K562 (cell line): ENCODE results near the gene LY6G6F. TPM values are rescaled to one million over a fixed set of nuclear protein-coding genes. Genes with fewer than 3 reads are reported as not detected.

ENCODE experiments used
- BRCA1 ChIP-seq, 2 experiments: fragments of 450-650 bp in 1 of 2; sonication (generic) in 1 of 2; formaldehyde crosslinking in 1 of 2; IDR thresholded peaks; 2 replicates each; pipeline versions ENCODE4 v1.5.0 to v1.6.1; 2017 to 2020; ENCODE audit warnings: mild to moderate bottlenecking in 1 of 2, missing genetic modification reagents in 1 of 2
- CSDE1 ChIP-seq, 2 experiments: fragments of 450-650 bp; IDR thresholded peaks; 2 replicates each; pipeline ENCODE4 v1.6.1; 2016; ENCODE audit warnings: mild to moderate bottlenecking in 1 of 2
- ELF4 ChIP-seq: fragments of 450-650 bp; formaldehyde crosslinking; IDR thresholded peaks from 2 replicates; pipeline ENCODE4 v1.4.0; 2022; ENCODE audit warnings: missing genetic modification characterization
- EP400 ChIP-seq: fragments of 450-650 bp; IDR thresholded peaks from 2 replicates; pipeline ENCODE4 v1.6.1; 2017; ENCODE audit warnings: antibody characterized with exemption, mild to moderate bottlenecking, moderate library complexity
- ESRRB ChIP-seq: fragments of 250-450 bp; sonication (Bioruptor Pico); IDR thresholded peaks from 2 replicates; pipeline ENCODE4 v1.5.0; 2020; ENCODE audit warnings: mild to moderate bottlenecking, moderate library complexity, borderline replicate concordance
- ETV1 ChIP-seq: fragments of 450-650 bp; conservative IDR thresholded peaks from 2 replicates; pipeline ENCODE4 v1.6.1; 2016; ENCODE audit warnings: missing genetic modification characterization, control low read depth, low read depth, missing compliant biosample characterization
- GABPB1 ChIP-seq: sonication (generic); formaldehyde crosslinking; IDR thresholded peaks from 2 replicates; pipeline ENCODE4 v1.8.0; 2022; ENCODE audit warnings: mild to moderate bottlenecking, missing genetic modification reagents
- GATAD2A ChIP-seq: fragments of 450-650 bp; IDR thresholded peaks from 2 replicates; pipeline ENCODE4 v1.6.1; 2017
- GTF2A2 ChIP-seq: IDR thresholded peaks from 2 replicates; pipeline ENCODE4 v1.6.1; 2016; ENCODE audit warnings: mild to moderate bottlenecking, missing genetic modification characterization, missing compliant biosample characterization
- HMGN3 ChIP-seq: IDR thresholded peaks from 2 replicates; pipeline ENCODE4 v1.6.1; 2011; ENCODE audit warnings: borderline replicate concordance, low read depth, mild to moderate bottlenecking, mixed read lengths, low read length; ENCODE audit not compliant: insufficient read length; ENCODE audit errors: extremely low read depth
- MTA2 ChIP-seq: fragments of 450-650 bp; IDR thresholded peaks from 2 replicates; pipeline ENCODE4 v1.6.1; 2016; ENCODE audit warnings: low read depth
- POLR3G ChIP-seq: IDR thresholded peaks from 2 replicates; pipeline ENCODE4 v1.6.1; 2011; ENCODE audit not compliant: insufficient read length, insufficient replicate concordance; ENCODE audit errors: extremely low read depth
- RBM34 ChIP-seq: fragments of 200-400 bp; formaldehyde crosslinking; IDR thresholded peaks from 2 replicates; pipeline ENCODE4 v1.6.1; 2018; ENCODE audit warnings: low read length, borderline replicate concordance; ENCODE audit not compliant: insufficient read depth
- SIX5 ChIP-seq, 2 experiments: IDR thresholded peaks; 2 replicates each; pipeline ENCODE4 v1.6.1; 2011; ENCODE audit warnings: low read length in 2 of 2, borderline replicate concordance in 1 of 2, low read depth in 1 of 2, mild to moderate bottlenecking in 1 of 2, moderate library complexity in 1 of 2; ENCODE audit not compliant: insufficient read depth in 1 of 2
- SRF ChIP-seq, 2 experiments: fragments of 250-450, 450-650 bp in 1 of 2; sonication (Bioruptor Pico) in 1 of 2; sonication (generic) in 1 of 2; formaldehyde crosslinking; IDR thresholded peaks; 2 replicates each; pipeline versions ENCODE4 v1.5.0 to v1.5.1; 2020 to 2022; ENCODE audit warnings: mild to moderate bottlenecking in 1 of 2, missing genetic modification reagents in 1 of 2
- TAL1 ChIP-seq: fragments of 450-650 bp; IDR thresholded peaks from 2 replicates; pipeline ENCODE4 v1.6.1; 2016; ENCODE audit warnings: mild to moderate bottlenecking
- TEAD4 ChIP-seq, 2 experiments: sonication (generic) in 1 of 2; formaldehyde crosslinking in 1 of 2; IDR thresholded peaks; 2 replicates each; pipeline versions ENCODE4 v1.6.1 to v1.8.0; 2012 to 2022; ENCODE audit warnings: borderline replicate concordance in 1 of 2, inconsistent platforms in 1 of 2, low read length in 1 of 2, mild to moderate bottlenecking in 1 of 2, missing genetic modification reagents in 1 of 2
- TRIM28 ChIP-seq: fragments of 450-650 bp; IDR thresholded peaks from 2 replicates; pipeline ENCODE4 v1.6.1; 2017
- U2AF2 ChIP-seq: fragments of 200-400 bp; formaldehyde crosslinking; optimal IDR thresholded peaks from 2 replicates; pipeline ENCODE3; 2017; ENCODE audit warnings: low read depth, mild to moderate bottlenecking, low read length
- ZNF24 ChIP-seq: fragments of 450-650 bp; IDR thresholded peaks from 2 replicates; pipeline ENCODE4 v1.6.1; 2016
- ZNF561 ChIP-seq: fragments of 450-650 bp; formaldehyde crosslinking; conservative IDR thresholded peaks from 2 replicates; pipeline ENCODE4 v1.4.0; 2020; ENCODE audit warnings: mild to moderate bottlenecking, moderate library complexity
- ZNF584 ChIP-seq: fragments of 200-800 bp; sonication (Bioruptor generic); IDR thresholded peaks from 2 replicates; pipeline ENCODE4 v1.6.1; 2016; ENCODE audit warnings: low read depth, mild to moderate bottlenecking, missing genetic modification characterization, missing compliant biosample characterization
- polyA plus RNA-seq, 8 experiments: library from polyadenylated mRNA; depleted of rRNA in 4 of 8; stranded (reverse) in 5 of 8; unstranded in 3 of 8; fragments of >200 nt; fragmentation: Nextera tagmentation in 2 of 8; fragmentation: Illumina TruSeq in 1 of 8; extraction: Ambion mirVana in 2 of 8; extraction: Trizol in 1 of 8; gene quantifications; 2 replicates each; pipeline versions ENCODE4 v1.2.1 to v1.2.3, GENCODE V29; 2011 to 2014; ENCODE audit warnings: inconsistent platforms in 1 of 8, missing spikeins in 1 of 8
- total RNA-seq, 7 experiments: library from RNA; depleted of rRNA in 6 of 7; stranded (reverse); fragments of >200 nt in 6 of 7; fragmentation: Illumina TruSeq in 2 of 7; extraction: Trizol in 2 of 7; gene quantifications; 2 replicates each; pipeline versions ENCODE4 v1.2.1 to v1.2.3, GENCODE V29; 2011 to 2021; ENCODE audit warnings: low replicate concordance in 1 of 7
- TF ChIP-seq, protein P1 (sequence below): sonication (generic); formaldehyde crosslinking; IDR thresholded peaks from 2 replicates; pipeline ENCODE4 v1.8.1; 2023; ENCODE audit warnings: mild to moderate bottlenecking, missing genetic modification reagents
- TF ChIP-seq, protein P2 (sequence below): sonication (generic); formaldehyde crosslinking; IDR thresholded peaks from 2 replicates; pipeline ENCODE4 v1.9.0; 2022; ENCODE audit warnings: mild to moderate bottlenecking, missing genetic modification reagents

LY6G6F gene
- total and polyA plus RNA-seq, 9 of the 15 experiments (the other 6 are each of a cell fraction or from before 2014, with no cell fraction given) = 0.14 to 0.50 (median 0.28) TPM; not detected in 2

- TF ChIP-seq HMGN3 = no peak
- no peak for TF ChIP-seq SIX5 (IDR thresholded peaks at IDR 0.05; ENCODE audit: borderline replicate concordance in 1 of 2, insufficient read depth in 1 of 2, low read depth in 1 of 2, low read length in 2 of 2)
- TF ChIP-seq MTA2 = no peak
- TF ChIP-seq, protein P1, sequence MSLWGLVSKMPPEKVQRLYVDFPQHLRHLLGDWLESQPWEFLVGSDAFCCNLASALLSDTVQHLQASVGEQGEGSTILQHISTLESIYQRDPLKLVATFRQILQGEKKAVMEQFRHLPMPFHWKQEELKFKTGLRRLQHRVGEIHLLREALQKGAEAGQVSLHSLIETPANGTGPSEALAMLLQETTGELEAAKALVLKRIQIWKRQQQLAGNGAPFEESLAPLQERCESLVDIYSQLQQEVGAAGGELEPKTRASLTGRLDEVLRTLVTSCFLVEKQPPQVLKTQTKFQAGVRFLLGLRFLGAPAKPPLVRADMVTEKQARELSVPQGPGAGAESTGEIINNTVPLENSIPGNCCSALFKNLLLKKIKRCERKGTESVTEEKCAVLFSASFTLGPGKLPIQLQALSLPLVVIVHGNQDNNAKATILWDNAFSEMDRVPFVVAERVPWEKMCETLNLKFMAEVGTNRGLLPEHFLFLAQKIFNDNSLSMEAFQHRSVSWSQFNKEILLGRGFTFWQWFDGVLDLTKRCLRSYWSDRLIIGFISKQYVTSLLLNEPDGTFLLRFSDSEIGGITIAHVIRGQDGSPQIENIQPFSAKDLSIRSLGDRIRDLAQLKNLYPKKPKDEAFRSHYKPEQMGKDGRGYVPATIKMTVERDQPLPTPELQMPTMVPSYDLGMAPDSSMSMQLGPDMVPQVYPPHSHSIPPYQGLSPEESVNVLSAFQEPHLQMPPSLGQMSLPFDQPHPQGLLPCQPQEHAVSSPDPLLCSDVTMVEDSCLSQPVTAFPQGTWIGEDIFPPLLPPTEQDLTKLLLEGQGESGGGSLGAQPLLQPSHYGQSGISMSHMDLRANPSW (CRISPR knock-in tag) = peak; percentile 19
- TF ChIP-seq GATAD2A = no peak
- TF ChIP-seq ZNF584 (CRISPR knock-in tag) = no peak
- TF ChIP-seq TAL1 = no peak
- no peak for TF ChIP-seq TEAD4 (IDR thresholded peaks at IDR 0.05; ENCODE audit: low read length)
- TF ChIP-seq TEAD4 (CRISPR knock-in tag; IDR thresholded peaks at IDR 0.05; ENCODE audit: borderline replicate concordance) = 0 out of 2 replicates have a peak, but pooled peaks have one; percentile 51
- no peak for TF ChIP-seq GTF2A2 (tag)
- no peak for TF ChIP-seq ZNF24
- TF ChIP-seq U2AF2 = no peak
- TF ChIP-seq ZNF561 (CRISPR knock-in tag) = no peak
- no peak for TF ChIP-seq SRF (CRISPR knock-in tag; IDR thresholded peaks at IDR 0.05)
- TF ChIP-seq, protein P2, sequence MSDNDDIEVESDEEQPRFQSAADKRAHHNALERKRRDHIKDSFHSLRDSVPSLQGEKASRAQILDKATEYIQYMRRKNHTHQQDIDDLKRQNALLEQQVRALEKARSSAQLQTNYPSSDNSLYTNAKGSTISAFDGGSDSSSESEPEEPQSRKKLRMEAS (CRISPR knock-in tag) = peak; percentile 12; the same call in 1 of the 2 replicates
- no peak for TF ChIP-seq POLR3G
- TF ChIP-seq TRIM28 = no peak
- TF ChIP-seq ELF4 (CRISPR knock-in tag) = no peak
- TF ChIP-seq ESRRB (CRISPR knock-in tag) = no peak
- TF ChIP-seq BRCA1 (IDR thresholded peaks at IDR 0.05) = no peak
- no peak for TF ChIP-seq BRCA1 (CRISPR knock-in tag; IDR thresholded peaks at IDR 0.05)
- no peak for TF ChIP-seq EP400
- no peak for TF ChIP-seq ETV1 (tag)
- TF ChIP-seq RBM34 = no peak
- TF ChIP-seq GABPB1 (CRISPR knock-in tag) = 0 out of 2 replicates have a peak, but pooled peaks have one; percentile 34
- no peak for TF ChIP-seq CSDE1 (IDR thresholded peaks at IDR 0.05)
These were observed 17.2 kb upstream of the LY6G6F start (continued) for GRCh38 chr6:31689249-31690110.
